KBM-7 (cell line): ENCODE results near the gene HTT-AS.
A peak's percentile ranks its signal among the peaks of the same experiment; 100 is the strongest.
"Not testable (repeated sequence)": the region's sequence is repeated elsewhere in the genome, so short reads cannot be mapped to it uniquely, and the experiment has no call there.

ENCODE experiments used
- DNase-seq: peaks from one replicate; pipeline ENCODE4 v3.0.0-alpha.2; 2015
- in situ Hi-C: fragments of 300-500 bp; cut with MboI; formaldehyde crosslinking; loops from 2 replicates; pipeline ENCODE4 v1.14.3; 2020; ENCODE audit warnings: low sequenced_read_pairs, low pct_unique_long_range_greater_than_20kb, mixed read lengths

HTT-AS gene

DNA sequence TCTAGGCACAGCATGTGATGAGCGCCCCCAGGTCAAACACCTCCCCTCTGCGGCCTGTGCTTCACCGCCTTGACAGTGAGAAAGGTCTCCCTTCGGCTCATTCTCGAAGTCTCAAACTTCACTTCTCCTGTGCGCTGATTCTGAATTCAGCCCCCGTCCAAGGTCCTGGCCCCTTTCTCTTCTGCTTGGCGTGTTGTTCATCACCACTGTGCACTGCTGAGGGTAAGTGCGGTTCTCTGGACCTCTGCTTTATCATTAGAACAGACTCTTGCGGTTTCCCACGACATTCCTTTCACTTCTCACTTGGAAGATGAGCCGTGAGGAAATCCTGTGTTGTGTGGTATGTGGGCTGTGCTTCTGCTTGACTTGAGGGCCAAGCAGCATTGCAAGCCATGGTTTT is 11.9 kb downstream of the HTT-AS start:
- DNase-seq = peak; percentile 95
- in situ Hi-C loops = no loop called here

- no peak for DNase-seq
- in situ Hi-C loops = no loop called here
Measured at GRCh38 chr4:3060946-3061345, 13.4 kb downstream of the HTT-AS start.

- in situ Hi-C loops = no loop called here
- no peak for DNase-seq
Measured at GRCh38 chr4:3059943-3060342, 14.4 kb downstream of the HTT-AS start.

GRCh38 chr4:3054169-3054759 is 20.1 kb downstream of the HTT-AS start:
- in situ Hi-C loops = no loop called here
- no peak for DNase-seq

DNA sequence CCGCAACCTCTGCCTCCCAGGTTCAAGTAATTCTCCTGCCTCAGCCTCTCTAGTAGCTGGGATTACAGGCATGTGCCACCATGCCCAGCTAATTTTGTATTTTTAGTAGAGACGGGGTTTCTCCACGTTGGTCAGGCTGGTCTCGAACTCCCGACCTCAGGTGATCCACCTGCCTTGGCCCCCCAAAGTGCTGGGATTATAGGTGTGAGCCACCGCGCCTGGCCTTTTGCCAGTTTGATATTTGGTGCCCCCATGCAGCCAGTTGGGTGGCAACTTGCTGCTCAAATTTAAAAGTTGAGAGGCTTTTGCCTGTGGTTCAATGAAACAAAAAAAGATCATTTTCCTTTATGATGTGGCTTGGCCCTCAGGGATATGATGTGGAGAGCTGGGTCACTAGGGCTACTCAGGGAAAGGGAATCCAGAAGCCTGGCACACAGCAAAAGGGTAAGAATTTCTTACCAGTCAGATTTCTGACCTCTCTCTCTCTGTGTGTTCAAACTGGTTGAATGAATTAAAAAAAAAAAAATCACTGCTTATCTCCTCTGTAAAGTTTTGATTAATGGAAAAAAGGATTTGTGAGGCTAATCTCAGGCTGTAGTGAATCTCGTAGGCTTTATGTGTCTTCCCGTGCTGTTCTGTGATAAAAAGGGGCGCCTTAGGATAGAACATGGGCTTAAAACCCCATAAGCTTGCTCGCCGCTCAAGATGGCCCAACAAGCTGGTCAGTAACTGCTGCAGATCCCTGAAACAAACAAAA is 23.0 kb downstream of the HTT-AS start:
- DNase-seq, in situ Hi-C loops: not testable (repeated sequence)

DNA sequence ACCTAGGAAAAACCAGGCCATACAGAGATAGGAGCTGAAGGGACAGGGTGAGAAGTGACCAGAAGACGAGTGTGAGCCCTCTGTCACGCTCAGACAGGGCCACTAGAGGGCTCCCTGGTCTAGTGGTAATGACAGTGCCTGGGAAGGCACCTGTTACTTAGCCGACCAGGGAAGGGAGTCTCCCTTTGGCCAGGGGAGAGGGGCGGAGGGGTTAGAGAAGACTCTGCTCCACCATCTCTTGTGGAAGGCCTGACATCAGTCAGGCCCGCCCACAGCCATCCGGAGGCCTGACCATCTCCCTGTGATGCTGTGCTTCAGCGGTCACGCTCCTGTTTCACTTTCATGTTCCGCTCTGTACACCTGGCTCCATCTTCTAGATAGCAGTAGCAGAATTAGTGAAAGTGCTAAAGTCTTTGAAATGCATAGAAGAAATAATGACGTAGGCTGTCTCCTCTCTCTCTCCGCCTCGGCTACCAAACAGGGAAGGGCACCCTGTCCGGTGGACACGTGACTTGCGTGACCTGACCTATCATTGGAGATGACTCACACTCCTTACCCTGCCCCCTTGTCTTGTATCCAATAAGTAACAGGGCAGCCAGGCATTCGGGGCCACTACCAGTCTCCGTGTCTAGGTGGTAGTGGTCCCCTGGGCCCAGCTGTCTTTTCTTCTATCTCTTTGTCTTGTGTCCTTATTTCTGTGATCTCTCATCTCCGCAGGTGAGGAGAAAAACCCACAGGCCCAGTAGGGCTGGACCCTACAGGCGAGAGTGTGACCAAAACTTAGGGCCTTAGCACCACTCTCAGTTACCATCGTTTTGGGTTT is 26.7 kb downstream of the HTT-AS start:
- in situ Hi-C loops = no loop called here

DNA sequence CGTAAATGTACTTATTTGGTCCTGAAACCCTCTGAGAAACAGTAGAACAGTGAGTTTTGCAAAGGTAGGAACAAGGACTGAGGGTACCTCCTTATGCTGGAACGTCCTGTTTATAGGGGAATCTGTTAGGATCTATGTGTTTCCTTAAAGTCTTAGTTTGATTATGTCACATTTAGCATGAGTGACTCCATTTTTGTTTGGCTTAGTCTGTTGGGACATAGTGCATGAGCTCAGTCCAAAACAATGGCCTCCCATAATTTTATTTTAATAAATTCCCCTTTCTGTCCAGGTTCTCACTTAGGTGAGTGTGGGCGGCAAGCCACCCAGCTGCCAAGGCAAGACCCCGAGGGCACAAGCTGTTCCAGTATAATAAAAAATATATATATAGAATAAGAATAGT is 27.7 kb downstream of the HTT-AS start:
- DNase-seq = no peak
- in situ Hi-C loops = no loop called here

More for the DNA sequence above, 26.7 kb downstream of the HTT-AS start:
- DNase-seq = peak; percentile 78

DNA sequence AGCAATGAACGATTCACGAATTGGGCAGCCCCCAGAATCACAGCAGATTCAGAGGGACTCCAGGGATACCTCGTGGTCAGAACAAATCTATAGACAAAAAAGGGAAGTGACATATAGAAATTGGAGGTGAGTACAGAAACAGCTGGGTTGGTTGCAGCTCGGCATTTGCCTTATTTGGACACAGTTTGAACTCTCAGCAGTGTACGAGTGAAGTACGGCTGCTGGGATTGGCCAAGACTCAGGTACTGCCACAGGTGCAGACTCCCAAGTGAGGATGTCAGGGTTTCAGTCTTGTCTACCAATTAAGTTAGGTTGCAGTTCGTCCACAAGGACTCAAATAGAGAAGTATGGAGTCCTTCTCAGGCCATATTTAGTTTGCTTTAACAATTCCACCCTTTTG is 28.2 kb downstream of the HTT-AS start:
- in situ Hi-C loops = no loop called here
- peak; percentile 52 for DNase-seq

DNA sequence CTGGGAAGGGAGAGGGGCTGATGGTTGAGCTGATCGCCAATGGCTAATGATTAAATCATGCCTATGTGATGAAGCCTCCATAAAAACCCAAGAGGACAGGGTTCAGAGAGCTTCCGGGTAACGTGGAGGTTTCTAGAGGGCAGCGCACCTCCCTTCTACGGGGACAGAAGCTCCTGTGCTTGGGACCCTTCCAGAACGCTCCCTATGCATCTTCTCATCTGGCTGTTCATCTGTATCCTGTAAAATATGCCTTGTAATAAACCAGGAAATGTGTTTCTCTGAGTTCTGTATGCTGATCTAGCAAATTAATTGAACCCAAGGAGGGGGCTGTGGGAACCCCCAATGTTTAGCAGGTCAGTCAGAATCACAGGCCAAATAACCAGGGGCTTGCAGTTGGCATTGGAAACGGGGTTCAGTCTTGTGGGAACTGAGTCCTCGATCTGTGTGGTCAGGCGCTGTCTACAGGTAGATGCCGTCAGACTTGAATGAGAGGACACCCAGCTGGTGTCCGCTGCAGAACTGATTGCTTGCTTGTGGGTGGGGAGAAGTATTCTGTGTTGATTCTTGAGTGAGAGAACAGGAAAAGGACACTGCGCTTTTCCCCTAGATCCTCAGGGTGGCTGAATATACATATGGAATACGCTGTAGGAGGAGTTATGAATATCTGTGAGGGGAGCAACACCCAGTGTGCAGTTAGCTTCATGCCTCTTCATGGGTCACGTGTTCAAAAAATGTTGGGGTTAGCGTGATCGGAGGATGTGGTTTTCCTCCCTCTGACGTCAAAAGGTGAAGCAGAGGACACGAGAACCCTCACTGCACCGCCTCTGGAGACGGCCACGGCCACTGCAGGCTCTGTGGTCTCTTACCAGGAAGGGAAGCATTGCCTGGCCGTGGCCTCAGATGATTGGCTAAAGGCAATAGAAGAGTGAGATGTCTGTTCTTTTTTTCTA is 29.2 kb downstream of the HTT-AS start:
- in situ Hi-C loops = no loop called here
- DNase-seq = peak; percentile 56

DNA sequence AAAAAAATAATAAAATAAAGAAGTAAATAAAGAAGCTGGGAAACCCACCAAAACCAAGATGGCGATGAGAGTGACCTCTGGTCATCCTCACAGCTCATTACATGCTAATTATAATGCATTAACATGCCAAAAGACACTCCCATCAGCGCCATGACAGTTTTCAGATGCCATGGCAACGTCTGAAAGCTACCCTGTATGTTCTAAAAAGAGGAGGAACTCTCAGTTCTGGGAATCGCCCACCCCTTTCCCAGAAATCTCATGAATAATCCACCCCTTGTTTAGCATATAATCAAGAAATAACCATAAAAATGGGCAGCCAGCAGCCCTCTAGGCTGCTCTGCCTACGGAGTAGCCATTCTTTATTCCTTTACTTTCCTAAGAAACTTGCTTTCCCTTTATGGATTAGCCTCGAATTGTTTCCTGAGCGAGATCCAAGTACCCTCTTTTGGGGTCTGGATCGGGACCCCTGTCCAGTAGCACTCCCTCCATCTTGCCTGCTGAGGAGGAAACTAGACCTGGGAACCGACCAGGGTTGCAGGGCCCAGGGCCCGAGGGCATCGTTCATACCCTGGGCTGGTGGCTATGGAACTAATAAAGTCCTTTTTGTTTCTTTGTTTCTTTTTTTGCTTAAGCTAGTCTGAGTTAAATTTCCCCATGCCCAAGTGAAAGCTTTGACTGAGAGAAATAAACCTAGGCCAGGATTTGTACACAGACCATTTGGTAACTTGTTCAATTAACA is 30.9 kb downstream of the HTT-AS start:
- no peak for DNase-seq
- in situ Hi-C loops = no loop called here

DNA sequence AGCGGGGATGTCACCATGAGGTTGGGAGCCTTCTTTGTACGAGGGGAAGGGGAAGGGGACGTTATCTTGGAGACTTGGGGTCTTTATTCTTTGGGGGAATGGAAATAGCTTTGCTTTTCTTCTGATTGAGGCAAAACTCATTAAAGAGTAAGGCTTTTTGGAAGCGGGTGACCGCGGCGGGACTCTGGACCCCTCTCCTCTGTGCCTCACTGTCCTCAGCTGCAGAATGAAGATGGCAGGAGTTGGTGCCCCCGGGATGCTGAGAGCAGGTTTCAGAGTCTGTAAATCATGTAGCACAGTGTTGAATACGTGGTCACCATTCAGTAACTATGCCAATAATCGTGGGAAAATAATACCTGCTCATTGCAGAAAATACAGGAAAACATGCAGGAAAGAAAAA is 32.1 kb downstream of the HTT-AS start:
- in situ Hi-C loops = no loop called here
- DNase-seq = no peak

DNA sequence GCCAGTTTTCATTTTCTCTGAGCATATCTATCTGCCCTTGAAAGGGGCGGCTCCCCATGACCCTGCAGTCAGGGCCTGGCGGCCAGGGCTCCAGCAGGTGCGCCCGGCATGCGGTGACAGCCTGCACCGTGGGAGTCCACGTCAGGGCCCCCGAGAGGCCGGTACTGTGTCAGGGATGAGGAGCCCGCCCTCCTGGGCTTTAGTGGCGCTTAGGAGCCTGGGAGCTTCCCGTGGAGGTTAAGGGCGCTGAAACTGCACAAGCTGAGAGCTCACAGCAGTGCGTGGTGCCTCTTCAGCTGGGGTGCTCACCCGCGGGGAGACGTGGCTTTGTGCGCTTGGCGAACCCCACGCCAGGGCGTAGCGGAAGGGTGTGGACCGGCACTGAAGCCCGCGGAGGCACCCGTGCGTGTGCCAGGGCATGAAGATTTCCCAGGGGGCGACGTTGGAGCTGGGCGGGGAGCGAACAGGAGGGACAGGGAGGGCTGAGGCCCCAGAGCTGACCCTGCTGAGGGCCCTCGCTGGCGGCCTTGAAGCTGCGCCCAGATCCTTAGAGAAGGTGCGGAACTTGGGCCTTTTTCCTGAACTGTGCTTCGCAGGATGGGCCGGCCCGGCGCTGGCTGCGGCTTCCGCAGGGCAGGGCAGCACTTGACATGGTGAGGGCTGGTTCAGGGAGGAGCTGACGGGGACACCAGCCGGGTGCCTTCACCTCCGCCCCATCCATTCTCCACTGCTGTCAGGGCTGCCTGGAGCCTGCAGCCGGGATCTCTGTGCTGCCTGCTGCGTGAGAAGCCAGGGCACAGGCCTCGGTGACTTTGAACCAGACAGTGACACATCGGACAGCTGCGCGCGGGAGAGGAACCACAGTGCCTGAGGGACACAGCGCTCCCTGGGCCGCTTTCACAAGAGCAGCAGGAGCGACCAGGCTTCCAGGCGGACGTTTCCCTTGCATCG is 32.9 kb downstream of the HTT-AS start:
- DNase-seq = no peak
- in situ Hi-C loops = no loop called here

DNA sequence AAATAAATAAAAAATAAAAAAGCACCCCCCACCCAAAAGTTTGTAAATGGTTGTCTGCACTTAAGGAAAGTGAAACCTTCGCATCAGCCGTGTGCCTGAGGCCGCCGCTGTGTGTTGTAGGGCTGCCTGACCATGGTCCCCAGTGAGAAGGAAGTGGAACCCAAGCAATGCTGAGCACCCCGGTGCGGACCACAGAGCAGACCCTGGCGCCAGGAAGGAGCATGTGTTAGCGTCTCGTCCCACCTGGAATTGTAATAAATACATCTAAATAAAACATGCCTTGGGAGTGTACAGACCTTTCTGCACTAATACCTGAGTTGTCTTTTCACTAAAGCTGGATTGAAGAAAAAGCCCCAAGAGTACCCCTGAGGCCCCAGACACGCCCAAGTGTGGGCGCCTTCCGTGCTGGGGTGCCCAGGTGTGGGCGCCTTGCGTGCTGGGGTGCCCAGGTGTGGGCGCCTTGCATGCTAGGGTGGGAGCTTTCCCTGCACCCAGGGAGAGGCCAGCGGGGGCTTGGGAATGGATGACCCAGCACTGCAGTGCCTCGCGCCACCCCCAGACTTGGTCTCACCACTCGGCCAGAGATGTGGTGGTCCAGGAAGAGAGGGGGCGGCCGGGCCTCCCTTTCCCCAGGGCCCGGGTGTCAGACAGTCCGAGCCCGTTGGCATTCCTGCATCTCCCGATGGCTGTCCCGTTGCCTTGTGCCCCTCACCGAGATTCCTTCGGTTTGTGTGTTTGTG is 33.7 kb downstream of the HTT-AS start:
- DNase-seq = no peak
- in situ Hi-C loops = no loop called here

- no peak for DNase-seq
- in situ Hi-C loops = no loop called here
Measured at GRCh38 chr4:3039706-3040366, 34.5 kb downstream of the HTT-AS start.

- peak; percentile 68 for DNase-seq
- in situ Hi-C loops = no loop called here
Measured at GRCh38 chr4:3037957-3038461, 36.3 kb downstream of the HTT-AS start.
